Gastrocnemius medialis (tissue), 4 donors: ENCODE results near the gene LMAN2. TPM values are rescaled to one million over a fixed set of nuclear protein-coding genes. Genes with fewer than 3 reads are reported as not detected.

Experiments used
- ATAC-seq, 2 donors: fragments of 150-250 bp; one replicate each; pipeline ENCODE4 v1.9.1; 2016
- DNase-seq, 2 donors: peaks; one replicate each; pipeline ENCODE4 v3.0.0-alpha.2; 2019
- H3K27ac ChIP-seq, 4 donors: fragments of 200-600 bp; sonication (generic); 1 replicate in 1 of 4; 2 replicates in 3 of 4; pipeline ENCODE4 v1.5.1; 2016 to 2018; ENCODE audit warnings: mild to moderate bottlenecking in 2 of 4, moderate library complexity in 1 of 4
- H3K27me3 ChIP-seq, 3 donors: fragments of 200-600 bp; sonication (generic) in 2 of 3; 1 replicate in 1 of 3; 2 replicates in 2 of 3; pipeline versions ENCODE4 v1.5.1 to v1.6.0; 2016 to 2019; ENCODE audit warnings: mild to moderate bottlenecking in 1 of 3, moderate library complexity in 1 of 3
- H3K36me3 ChIP-seq, 2 donors: fragments of 200-600 bp; sonication (generic) in 1 of 2; one replicate each; pipeline ENCODE4 v1.5.1; 2017 to 2018
- H3K4me1 ChIP-seq, 2 donors: fragments of 200-600 bp; sonication (generic) in 1 of 2; one replicate each; pipeline ENCODE4 v1.5.1; 2016 to 2017; ENCODE audit warnings: mild to moderate bottlenecking in 2 of 2
- H3K4me3 ChIP-seq, 4 donors: fragments of 200-600 bp; sonication (generic) in 3 of 4; 1 replicate in 1 of 4; 2 replicates in 3 of 4; pipeline ENCODE4 v1.5.1; 2016 to 2019; ENCODE audit warnings: mild to moderate bottlenecking in 2 of 4
- H3K9me3 ChIP-seq, 3 donors: fragments of 200-600 bp; sonication (generic) in 2 of 3; 1 replicate in 1 of 3; 2 replicates in 2 of 3; pipeline ENCODE4 v1.5.1; 2016 to 2019
- CTCF ChIP-seq, 5 experiments: fragments of 450-650 bp in 3 of 5; fragments of 200-600 bp in 2 of 5; sonication (generic) in 2 of 5; IDR thresholded peaks in 4 of 5; conservative IDR thresholded peaks in 1 of 5; 1 replicate in 4 of 5; 2 replicates in 1 of 5; pipeline ENCODE4 v1.5.1; 2016 to 2019; ENCODE audit warnings: antibody characterized with exemption in 5 of 5, mild to moderate bottlenecking in 3 of 5, moderate library complexity in 3 of 5
- POLR2A ChIP-seq, 2 donors: fragments of 450-650 bp; IDR thresholded peaks; one replicate each; pipeline ENCODE4 v1.6.1; 2017; ENCODE audit warnings: antibody characterized with exemption in 2 of 2, mild to moderate bottlenecking in 2 of 2, moderate library complexity in 2 of 2
- in situ Hi-C, 4 donors: fragments of 200-750 bp; cut with MboI; loops; one replicate each; pipeline versions ENCODE4 v1.15.0 to v1.8.0; 2017; ENCODE audit warnings: low sequenced_read_pairs in 4 of 4
- intact Hi-C: fragments of 100-400 bp; cut with DNase I; formaldehyde crosslinking; loops from one replicate; pipeline ENCODE4 v1.15.1; 2023; ENCODE audit warnings: low total_unique reads
- total RNA-seq, 4 donors: library from RNA; depleted of rRNA; stranded (reverse); fragments of >200 nt; gene quantifications; one replicate each; pipeline versions ENCODE4 v1.1.0 to v1.2.3, GENCODE V29; 2016

Gene LMAN2
- total RNA-seq, 4 donors from 2014 or later: 70.2 to 109 (median 86.6) TPM

- intact Hi-C loops: loop anchor here (5.0 kb wide), 2 partner anchors 54 to 144 kb away; no protein-coding TSS in a partner anchor
- no peak for ATAC-seq
- in situ Hi-C loops: no loop called here
- Histone ChIP-seq H3K27me3 (no peaks in the 10 kb centered on the region), H3K4me3 (no peak overlapping the region), H3K36me3 (no peaks in the 10 kb centered on the region), H3K4me1 (peaks cover 25 to 26% of the 10 kb centered on the region in 2 donors), H3K9me3 (no peaks in the 10 kb centered on the region), H3K27ac (no peak overlapping the region)
- DNase-seq: no peak
- TF ChIP-seq POLR2A (IDR thresholded peaks at IDR 0.05): no peak
- TF ChIP-seq CTCF (IDR thresholded peaks at IDR 0.05 in 4 of 5, conservative IDR thresholded peaks at IDR 0.05 in 1 of 5): no peak
Observed at GRCh38 chr5:177313561-177314259, 37.8 kb downstream of the LMAN2 start.

GRCh38 chr5:177312649-177313181, 38.8 kb downstream of the LMAN2 start:
- intact Hi-C loops (loop anchor here (5.0 kb wide), 2 partner anchors 55 to 145 kb away; no protein-coding TSS in a partner anchor), in situ Hi-C loops (no loop called here)
- Histone ChIP-seq H3K4me1 (peaks cover 27 to 28% of the 10 kb centered on the region in 2 donors), H3K9me3 (no peaks in the 10 kb centered on the region), H3K27me3 (no peaks in the 10 kb centered on the region), H3K36me3 (no peaks in the 10 kb centered on the region), H3K4me3 (peak overlapping the region; percentile 37 to 83 (median 66)), H3K27ac (no peak overlapping the region)
- ATAC-seq: no peak
- DNase-seq: no peak
- no peak for TF ChIP-seq POLR2A (IDR thresholded peaks at IDR 0.05)

GRCh38 chr5:177311723-177312648, 39.5 kb downstream of the LMAN2 start, which contains the start of gene MXD3:
MXD3 (minus strand) TSS chr5:177311898; CDS start chr5:177311830, 68 bp downstream.
- Histone ChIP-seq H3K27me3 (no peaks in the 10 kb centered on the region), H3K4me1 (peaks cover 27 to 28% of the 10 kb centered on the region in 2 donors), H3K27ac (peak within 1 kb of the TSS; percentile 58 to 83 (median 78)), H3K36me3 (peaks cover 0 to 2% of the 10 kb centered on the region in 2 donors), H3K4me3 (peak within 1 kb of the TSS; percentile 60 to 96 (median 78)), H3K9me3 (no peaks in the 10 kb centered on the region)
- intact Hi-C loops (loop anchor here (5.0 kb wide), 2 partner anchors 55 to 145 kb away; no protein-coding TSS in a partner anchor), in situ Hi-C loops (no loop called here)
- no peak for TF ChIP-seq POLR2A (IDR thresholded peaks at IDR 0.05)
- no peak for TF ChIP-seq CTCF (IDR thresholded peaks at IDR 0.05 in 4 of 5, conservative IDR thresholded peaks at IDR 0.05 in 1 of 5)
- ATAC-seq: peak; percentile 85 to 90
- DNase-seq: peak; percentile 96 to 97

GRCh38 chr5:177311392-177311722, 40.1 kb downstream of the LMAN2 start:
- DNase-seq (no peak), ATAC-seq (no peak)
- peak overlapping the region; percentile 60 to 96 (median 78) for H3K4me3 ChIP-seq
- peaks cover 27 to 28% of the 10 kb centered on the region in 2 donors for H3K4me1 ChIP-seq
- TF ChIP-seq POLR2A (IDR thresholded peaks at IDR 0.05): no peak
- TF ChIP-seq CTCF (IDR thresholded peaks at IDR 0.05 in 4 of 5, conservative IDR thresholded peaks at IDR 0.05 in 1 of 5): no peak
- no peaks in the 10 kb centered on the region for H3K27me3 ChIP-seq
- H3K27ac ChIP-seq: peak overlapping the region in 3 of 4 donors; percentile 58 to 83 (median 80)
- no peaks in the 10 kb centered on the region for H3K9me3 ChIP-seq
- intact Hi-C loops: loop anchor here (5.0 kb wide), 2 partner anchors 56 to 146 kb away; no protein-coding TSS in a partner anchor
- H3K36me3 ChIP-seq: peaks cover 0 to 9% of the 10 kb centered on the region in 2 donors
- in situ Hi-C loops: no loop called here
